ENCODE data around the gene DNM2.

Gene DNM2

GRCh38 chr19:10774893-10775292 lies 57.0 kb downstream of the DNM2 start:
- H3K27ac Mint-ChIP-seq: no peak overlapping the region
- no peak for DNase-seq (ENCODE audit: low spot score)
- no peaks in the 10 kb centered on the region for H3K9me3 Mint-ChIP-seq
- H3K4me3 Mint-ChIP-seq: no peak overlapping the region
- peaks cover 26% of the 10 kb centered on the region for H3K4me1 Mint-ChIP-seq (ENCODE audit: low read depth)
- no peaks in the 10 kb centered on the region for H3K27me3 Mint-ChIP-seq (ENCODE audit: low read depth)
- peaks cover 49% of the 10 kb centered on the region for H3K36me3 Mint-ChIP-seq (ENCODE audit: low read depth)

GRCh38 chr19:10776900-10777650 lies 59.2 kb downstream of the DNM2 start:
- Mint-ChIP-seq H3K4me1 (ENCODE audit: low read depth) (peaks cover 21% of the 10 kb centered on the region), H3K27ac (peak overlapping the region; percentile 61), H3K36me3 (ENCODE audit: low read depth) (peaks cover 56% of the 10 kb centered on the region), H3K9me3 (no peaks in the 10 kb centered on the region), H3K27me3 (ENCODE audit: low read depth) (no peaks in the 10 kb centered on the region), H3K4me3 (no peak overlapping the region)
- DNase-seq (ENCODE audit: low spot score): no peak

DNA sequence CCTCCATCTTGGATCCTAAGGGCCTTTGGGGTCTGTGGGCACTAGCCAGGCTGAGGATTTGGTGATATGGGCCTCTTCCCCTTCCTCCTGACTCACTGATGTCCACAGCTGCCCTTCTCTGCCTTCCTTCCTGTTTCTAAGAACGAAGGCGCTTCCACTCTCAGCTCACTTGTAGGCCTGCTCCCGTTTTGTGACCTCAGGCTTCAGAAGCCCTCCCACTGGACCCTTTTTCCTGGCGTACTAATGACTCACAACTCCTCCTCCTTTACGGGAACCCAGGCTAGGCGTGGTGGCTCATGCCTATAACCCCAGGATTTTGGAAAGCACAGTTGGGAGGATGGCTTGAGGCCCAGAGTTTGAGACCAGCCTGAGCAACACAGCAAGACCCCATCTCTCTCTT lies 62.5 kb downstream of the DNM2 start:
- no peak overlapping the region for H3K4me3 Mint-ChIP-seq
- DNase-seq (ENCODE audit: low spot score): no peak
- H3K4me1 Mint-ChIP-seq (ENCODE audit: low read depth): peaks cover 11% of the 10 kb centered on the region
- no peaks in the 10 kb centered on the region for H3K9me3 Mint-ChIP-seq
- H3K27ac Mint-ChIP-seq: peak overlapping the region; percentile 52
- no peaks in the 10 kb centered on the region for H3K27me3 Mint-ChIP-seq (ENCODE audit: low read depth)
- peaks cover 66% of the 10 kb centered on the region for H3K36me3 Mint-ChIP-seq (ENCODE audit: low read depth)

GRCh38 chr19:10782795-10783194 lies 64.9 kb downstream of the DNM2 start:
- Mint-ChIP-seq H3K27ac (no peak overlapping the region), H3K4me1 (ENCODE audit: low read depth) (peaks cover 2% of the 10 kb centered on the region), H3K4me3 (no peak overlapping the region), H3K9me3 (no peaks in the 10 kb centered on the region), H3K36me3 (ENCODE audit: low read depth) (peaks cover 66% of the 10 kb centered on the region), H3K27me3 (ENCODE audit: low read depth) (no peaks in the 10 kb centered on the region)
- DNase-seq (ENCODE audit: low spot score): no peak

DNA sequence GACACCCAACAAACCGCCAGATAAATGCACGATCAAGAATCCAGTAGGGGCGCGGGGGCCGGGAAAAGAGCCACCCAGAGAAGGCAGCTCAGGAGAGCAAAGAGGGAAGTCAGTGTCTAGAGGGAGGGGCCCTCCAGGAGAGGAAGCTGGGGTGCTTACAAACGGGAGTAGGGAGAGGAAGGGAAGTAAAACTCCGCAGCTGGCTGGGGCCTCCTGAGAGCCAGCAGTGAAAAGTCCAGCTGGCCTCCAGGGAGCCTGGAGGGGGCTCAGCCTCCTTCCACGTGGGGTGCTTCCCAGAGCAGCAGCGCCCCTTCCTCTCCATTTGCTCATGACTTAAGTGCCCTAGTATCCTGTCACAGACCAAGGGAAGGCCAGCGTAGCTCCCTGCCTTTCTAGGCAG lies 66.4 kb downstream of the DNM2 start:
- no peak overlapping the region for H3K4me3 Mint-ChIP-seq
- no peak for DNase-seq (ENCODE audit: low spot score)
- peaks cover 72% of the 10 kb centered on the region for H3K36me3 Mint-ChIP-seq (ENCODE audit: low read depth)
- peaks cover 2% of the 10 kb centered on the region for H3K4me1 Mint-ChIP-seq (ENCODE audit: low read depth)
- H3K27ac Mint-ChIP-seq: peak overlapping the region; percentile 36
- H3K27me3 Mint-ChIP-seq (ENCODE audit: low read depth): no peaks in the 10 kb centered on the region
- no peaks in the 10 kb centered on the region for H3K9me3 Mint-ChIP-seq

- H3K27ac Mint-ChIP-seq: no peak overlapping the region
- DNase-seq (ENCODE audit: low spot score): no peak
- no peaks in the 10 kb centered on the region for H3K27me3 Mint-ChIP-seq (ENCODE audit: low read depth)
- H3K36me3 Mint-ChIP-seq (ENCODE audit: low read depth): peaks cover 57% of the 10 kb centered on the region
- no peaks in the 10 kb centered on the region for H3K9me3 Mint-ChIP-seq
- H3K4me1 Mint-ChIP-seq (ENCODE audit: low read depth): no peaks in the 10 kb centered on the region
- H3K4me3 Mint-ChIP-seq: no peak overlapping the region
Measured at GRCh38 chr19:10788146-10788545, 70.3 kb downstream of the DNM2 start.

DNA sequence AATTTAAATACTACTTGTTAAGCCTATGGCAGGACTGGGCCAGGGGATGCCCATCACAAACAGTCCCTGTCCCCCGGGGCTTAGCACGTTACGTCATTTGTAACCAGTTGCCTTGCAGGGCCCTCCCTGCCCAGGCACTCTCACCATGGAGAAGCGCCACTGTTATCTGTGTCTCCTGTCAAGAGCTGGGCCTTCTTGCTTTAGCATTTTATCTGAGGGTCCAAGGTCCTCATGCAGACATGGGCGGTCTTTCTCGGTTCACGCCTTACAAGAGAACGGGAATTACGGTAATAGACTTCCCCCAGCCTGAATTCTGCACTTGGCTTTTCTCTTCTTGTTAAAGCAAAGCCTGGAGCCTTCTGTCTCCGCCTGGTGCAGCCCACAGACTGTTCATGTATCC lies 72.0 kb downstream of the DNM2 start:
- DNase-seq (ENCODE audit: low spot score): no peak
- no peaks in the 10 kb centered on the region for H3K9me3 Mint-ChIP-seq
- peaks cover 57% of the 10 kb centered on the region for H3K36me3 Mint-ChIP-seq (ENCODE audit: low read depth)
- no peak overlapping the region for H3K27ac Mint-ChIP-seq
- H3K4me1 Mint-ChIP-seq (ENCODE audit: low read depth): peaks cover 3% of the 10 kb centered on the region
- no peak overlapping the region for H3K4me3 Mint-ChIP-seq
- no peaks in the 10 kb centered on the region for H3K27me3 Mint-ChIP-seq (ENCODE audit: low read depth)

- no peaks in the 10 kb centered on the region for H3K9me3 Mint-ChIP-seq
- DNase-seq (ENCODE audit: low spot score): no peak
- peaks cover 49% of the 10 kb centered on the region for H3K36me3 Mint-ChIP-seq (ENCODE audit: low read depth)
- H3K27me3 Mint-ChIP-seq (ENCODE audit: low read depth): no peaks in the 10 kb centered on the region
- H3K27ac Mint-ChIP-seq: peak overlapping the region; percentile 89
- no peak overlapping the region for H3K4me3 Mint-ChIP-seq
- peaks cover 19% of the 10 kb centered on the region for H3K4me1 Mint-ChIP-seq (ENCODE audit: low read depth)
Measured at GRCh38 chr19:10796653-10797052, 78.8 kb downstream of the DNM2 start.

DNA sequence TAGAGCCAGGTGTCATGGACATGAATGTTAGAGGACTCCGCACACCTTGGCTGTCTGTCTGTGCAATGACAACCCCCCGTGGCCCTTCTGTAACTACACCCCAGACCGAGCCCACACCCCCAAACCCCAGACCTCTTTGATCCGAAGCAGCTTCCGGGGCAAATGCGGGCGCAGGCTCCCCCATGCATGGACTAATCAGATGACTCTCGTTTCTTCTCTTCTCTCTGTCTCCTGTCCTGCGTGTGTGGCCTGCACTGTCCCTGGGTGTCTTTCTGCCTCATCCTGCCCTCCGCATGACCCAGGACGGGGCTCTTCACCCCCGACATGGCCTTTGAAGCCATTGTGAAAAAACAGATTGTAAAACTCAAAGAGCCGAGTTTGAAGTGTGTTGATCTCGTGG lies 79.2 kb downstream of the DNM2 start:
- peaks cover 19% of the 10 kb centered on the region for H3K4me1 Mint-ChIP-seq (ENCODE audit: low read depth)
- peaks cover 49% of the 10 kb centered on the region for H3K36me3 Mint-ChIP-seq (ENCODE audit: low read depth)
- peak overlapping the region; percentile 89 for H3K27ac Mint-ChIP-seq
- H3K4me3 Mint-ChIP-seq: peak overlapping the region; percentile 77
- no peaks in the 10 kb centered on the region for H3K27me3 Mint-ChIP-seq (ENCODE audit: low read depth)
- H3K9me3 Mint-ChIP-seq: no peaks in the 10 kb centered on the region
- DNase-seq (ENCODE audit: low spot score): no peak

- peaks cover 19% of the 10 kb centered on the region for H3K4me1 Mint-ChIP-seq (ENCODE audit: low read depth)
Measured at GRCh38 chr19:10797541-10798256, 79.8 kb downstream of the DNM2 start.

GRCh38 chr19:10800488-10800887 lies 82.6 kb downstream of the DNM2 start:
- Mint-ChIP-seq H3K27me3 (ENCODE audit: low read depth) (no peaks in the 10 kb centered on the region), H3K36me3 (ENCODE audit: low read depth) (peaks cover 54% of the 10 kb centered on the region), H3K4me1 (ENCODE audit: low read depth) (peaks cover 14% of the 10 kb centered on the region), H3K27ac (no peak overlapping the region), H3K9me3 (no peaks in the 10 kb centered on the region), H3K4me3 (no peak overlapping the region)
- no peak for DNase-seq (ENCODE audit: low spot score)

More at GRCh38 chr19:10797541-10798256, 79.8 kb downstream of the DNM2 start:
- peak; percentile 91 for DNase-seq (ENCODE audit: low spot score)
- Mint-ChIP-seq H3K27ac (peak overlapping the region; percentile 89), H3K9me3 (no peaks in the 10 kb centered on the region), H3K4me3 (peak overlapping the region; percentile 77), H3K27me3 (ENCODE audit: low read depth) (no peaks in the 10 kb centered on the region), H3K36me3 (ENCODE audit: low read depth) (peaks cover 52% of the 10 kb centered on the region)

DNA sequence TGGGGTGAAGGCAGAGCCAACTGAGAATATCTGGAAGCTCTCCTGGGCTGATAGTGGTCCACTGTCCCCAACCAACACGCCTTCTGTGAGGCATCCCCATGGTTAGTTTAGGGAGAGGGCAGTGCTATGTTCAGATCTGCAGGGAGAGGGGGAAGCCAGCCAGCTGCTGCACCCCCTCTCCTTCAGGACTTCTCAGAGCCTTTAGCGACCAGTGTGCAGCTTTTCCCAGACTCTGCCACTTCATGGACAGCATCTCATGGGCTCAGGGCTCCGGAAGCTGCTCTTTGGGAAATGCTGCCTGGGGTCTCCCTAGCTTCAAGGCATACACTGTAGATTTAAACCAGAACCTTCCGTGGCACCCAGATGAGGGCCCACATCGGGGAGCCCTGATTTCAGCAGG lies 84.6 kb downstream of the DNM2 start:
- Mint-ChIP-seq H3K9me3 (no peaks in the 10 kb centered on the region), H3K27me3 (ENCODE audit: low read depth) (no peaks in the 10 kb centered on the region), H3K4me3 (no peak overlapping the region), H3K27ac (peak overlapping the region; percentile 31), H3K4me1 (ENCODE audit: low read depth) (peaks cover 8% of the 10 kb centered on the region), H3K36me3 (ENCODE audit: low read depth) (peaks cover 53% of the 10 kb centered on the region)
- DNase-seq (ENCODE audit: low spot score): no peak

- DNase-seq (ENCODE audit: low spot score): no peak
- Mint-ChIP-seq H3K4me3 (no peak overlapping the region), H3K36me3 (ENCODE audit: low read depth) (peaks cover 55% of the 10 kb centered on the region), H3K4me1 (ENCODE audit: low read depth) (peaks cover 6% of the 10 kb centered on the region), H3K27me3 (ENCODE audit: low read depth) (no peaks in the 10 kb centered on the region), H3K27ac (no peak overlapping the region), H3K9me3 (no peaks in the 10 kb centered on the region)
Measured at GRCh38 chr19:10803252-10803651, 85.4 kb downstream of the DNM2 start.

DNA sequence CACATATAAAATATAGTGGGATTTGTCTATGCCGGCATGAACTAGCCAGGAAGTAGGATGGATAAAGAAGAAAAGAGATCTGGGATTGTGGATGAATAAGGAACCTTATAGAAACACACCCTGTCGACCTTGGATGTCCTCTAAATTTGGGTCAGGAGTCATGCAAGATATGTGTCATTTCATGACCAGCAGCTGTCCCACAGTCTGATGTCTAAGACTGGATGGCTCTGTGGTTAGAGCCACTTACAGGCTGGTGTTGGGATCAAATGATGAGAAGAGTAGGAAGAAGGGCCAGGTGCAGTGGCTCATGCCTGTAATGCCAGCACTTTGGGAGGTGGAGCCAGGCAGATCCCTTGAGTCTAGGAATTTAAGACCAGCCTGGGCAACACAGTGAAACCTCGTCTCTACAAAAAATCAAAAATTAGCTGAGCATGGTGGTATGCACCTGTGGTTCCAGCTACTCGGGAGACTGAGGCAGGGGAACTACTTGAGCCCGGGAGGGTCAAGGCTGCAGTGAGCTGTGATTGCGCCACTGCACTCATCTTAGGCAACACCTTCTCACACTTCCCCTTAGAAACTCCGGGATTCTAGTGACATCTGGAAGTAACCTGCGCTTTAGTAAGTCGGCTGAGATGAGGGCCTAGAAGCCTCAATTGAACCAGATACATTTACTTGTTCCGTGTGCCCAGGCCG lies 87.3 kb downstream of the DNM2 start:
- Mint-ChIP-seq H3K27ac (no peak overlapping the region), H3K4me1 (ENCODE audit: low read depth) (peaks cover 16% of the 10 kb centered on the region), H3K4me3 (no peak overlapping the region), H3K27me3 (ENCODE audit: low read depth) (no peaks in the 10 kb centered on the region), H3K9me3 (no peaks in the 10 kb centered on the region), H3K36me3 (ENCODE audit: low read depth) (peaks cover 62% of the 10 kb centered on the region)
- DNase-seq (ENCODE audit: low spot score): no peak
